HCT116 (cell line): ENCODE measurements around the gene DHX57.

ENCODE experiments used
- CBX3 ChIP-seq: IDR thresholded peaks from 2 replicates; pipeline ENCODE4 v1.6.1; 2012; ENCODE audit warnings: low read depth
- EZH2 ChIP-seq: fragments of 200-600 bp; sonication (generic); IDR thresholded peaks from 2 replicates; pipeline ENCODE4 v1.6.1; 2017; ENCODE audit warnings: antibody characterized with exemption, mixed run types
- EZH2phosphoT487 ChIP-seq: fragments of 200-600 bp; IDR thresholded peaks from 2 replicates; pipeline ENCODE4 v1.6.1; 2018; ENCODE audit warnings: antibody characterized with exemption, borderline replicate concordance
- POLR2A ChIP-seq: IDR thresholded peaks from 2 replicates; pipeline ENCODE4 v1.7.0; 2011; ENCODE audit warnings: borderline replicate concordance; ENCODE audit not compliant: insufficient read depth, insufficient read length; ENCODE audit errors: extremely low read depth
- POLR2AphosphoS5 ChIP-seq: IDR thresholded peaks from 2 replicates; pipeline ENCODE4 v1.6.1; 2011; ENCODE audit warnings: mild to moderate bottlenecking, low read depth, low read length, moderate library complexity
- RAD21 ChIP-seq: IDR thresholded peaks from 2 replicates; pipeline ENCODE4 v1.6.1; 2012; ENCODE audit warnings: low read depth, mild to moderate bottlenecking
- REST ChIP-seq: IDR thresholded peaks from 2 replicates; pipeline ENCODE4 v1.6.1; 2012; ENCODE audit warnings: low read depth
- SP1 ChIP-seq: IDR thresholded peaks from 2 replicates; pipeline ENCODE4 v1.6.1; 2012; ENCODE audit warnings: low read depth
- YY1 ChIP-seq: IDR thresholded peaks from 2 replicates; pipeline ENCODE4 v1.6.1; 2011; ENCODE audit warnings: low read length, low read depth, moderate library complexity, mild to moderate bottlenecking; ENCODE audit not compliant: insufficient replicate concordance; ENCODE audit errors: extremely low read depth
- ZBTB33 ChIP-seq: IDR thresholded peaks from 2 replicates; pipeline ENCODE4 v1.6.1; 2011; ENCODE audit warnings: mild to moderate bottlenecking, low read length, moderate library complexity; ENCODE audit not compliant: insufficient replicate concordance; ENCODE audit errors: extremely low read depth
- ZFX ChIP-seq: fragments of 450-650 bp; IDR thresholded peaks from 2 replicates; pipeline ENCODE4 v1.6.1; 2017
- TF ChIP-seq, protein P1 (sequence below), 3 experiments: fragments of 200-600 bp in 1 of 3; sonication (generic) in 1 of 3; IDR thresholded peaks in 2 of 3; conservative IDR thresholded peaks in 1 of 3; 2 replicates each; pipeline ENCODE4 v1.5.1; 2012 to 2017; ENCODE audit warnings: low read depth in 2 of 3, low read length in 2 of 3, antibody characterized with exemption in 1 of 3, borderline replicate concordance in 1 of 3, control low read depth in 1 of 3, mild to moderate bottlenecking in 1 of 3, mixed read lengths in 1 of 3, mixed run types in 1 of 3, moderate library complexity in 1 of 3; ENCODE audit not compliant: insufficient read depth in 1 of 3

DNA sequence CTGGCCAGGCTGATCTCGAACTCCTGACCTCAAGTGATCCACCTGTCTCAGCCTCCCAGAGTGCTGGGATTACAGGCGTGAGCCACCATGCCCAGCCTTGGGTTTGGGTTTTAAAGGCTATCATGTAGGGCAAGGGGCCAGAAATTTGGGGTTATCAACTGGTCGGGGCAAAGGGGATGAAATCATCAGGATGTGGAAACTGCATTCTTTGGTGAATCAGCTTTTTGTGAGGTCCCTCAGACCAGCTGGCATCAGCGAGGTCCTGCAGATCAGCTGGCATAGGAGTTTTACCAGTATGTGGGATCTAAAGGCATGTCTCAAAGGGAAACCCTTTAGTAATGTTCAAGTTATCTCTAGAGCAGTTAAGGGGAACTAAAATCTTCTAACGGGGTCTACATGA is 104.1 kb downstream of the DHX57 start:
- no peak for TF ChIP-seq REST
- no peak for TF ChIP-seq EZH2
- TF ChIP-seq, protein P1, sequence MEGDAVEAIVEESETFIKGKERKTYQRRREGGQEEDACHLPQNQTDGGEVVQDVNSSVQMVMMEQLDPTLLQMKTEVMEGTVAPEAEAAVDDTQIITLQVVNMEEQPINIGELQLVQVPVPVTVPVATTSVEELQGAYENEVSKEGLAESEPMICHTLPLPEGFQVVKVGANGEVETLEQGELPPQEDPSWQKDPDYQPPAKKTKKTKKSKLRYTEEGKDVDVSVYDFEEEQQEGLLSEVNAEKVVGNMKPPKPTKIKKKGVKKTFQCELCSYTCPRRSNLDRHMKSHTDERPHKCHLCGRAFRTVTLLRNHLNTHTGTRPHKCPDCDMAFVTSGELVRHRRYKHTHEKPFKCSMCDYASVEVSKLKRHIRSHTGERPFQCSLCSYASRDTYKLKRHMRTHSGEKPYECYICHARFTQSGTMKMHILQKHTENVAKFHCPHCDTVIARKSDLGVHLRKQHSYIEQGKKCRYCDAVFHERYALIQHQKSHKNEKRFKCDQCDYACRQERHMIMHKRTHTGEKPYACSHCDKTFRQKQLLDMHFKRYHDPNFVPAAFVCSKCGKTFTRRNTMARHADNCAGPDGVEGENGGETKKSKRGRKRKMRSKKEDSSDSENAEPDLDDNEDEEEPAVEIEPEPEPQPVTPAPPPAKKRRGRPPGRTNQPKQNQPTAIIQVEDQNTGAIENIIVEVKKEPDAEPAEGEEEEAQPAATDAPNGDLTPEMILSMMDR (IDR thresholded peaks at IDR 0.05 in 2 of 3, conservative IDR thresholded peaks at IDR 0.05 in 1 of 3; ENCODE audit: borderline replicate concordance in 1 of 3, insufficient read depth in 1 of 3, low read depth in 2 of 3, low read length in 2 of 3) = no peak
- no peak for TF ChIP-seq POLR2A
- no peak for TF ChIP-seq CBX3
- no peak for TF ChIP-seq YY1
- TF ChIP-seq ZBTB33 = no peak
- TF ChIP-seq RAD21 = no peak
- TF ChIP-seq POLR2AphosphoS5 = no peak
- no peak for TF ChIP-seq EZH2phosphoT487
- no peak for TF ChIP-seq SP1
- TF ChIP-seq ZFX = no peak
